GM12801 (cell line): ENCODE data around the gene CWC27.

Experiments used
- CTCF ChIP-seq: IDR thresholded peaks from one replicate; pipeline ENCODE4 v1.5.1; 2011; ENCODE audit warnings: control low read depth; ENCODE audit not compliant: insufficient read length; ENCODE audit errors: extremely low read depth

CWC27 gene

GRCh38 chr5:64947031-64947430 lies 178.3 kb downstream of the CWC27 start:
- no peak for TF ChIP-seq CTCF

DNA sequence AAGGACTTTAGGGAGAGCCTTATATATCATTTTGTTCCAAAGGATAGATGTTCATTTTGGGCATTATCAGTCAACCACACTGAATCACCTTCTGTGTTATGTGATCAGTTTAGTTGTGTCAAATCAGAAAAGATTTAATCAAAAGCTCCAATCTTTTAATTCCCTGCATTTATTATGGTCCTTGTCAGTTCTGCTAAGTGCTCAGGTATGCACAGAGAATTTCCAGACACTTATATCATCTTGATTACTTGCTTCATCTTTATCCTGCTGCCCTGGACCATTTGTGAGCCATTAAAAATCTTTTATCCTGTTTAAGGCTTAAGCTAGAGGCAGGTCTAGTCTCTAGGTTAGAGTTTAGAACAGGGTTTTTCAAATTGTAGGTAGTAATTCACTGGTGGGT lies 179.1 kb downstream of the CWC27 start:
- TF ChIP-seq CTCF = no peak

DNA sequence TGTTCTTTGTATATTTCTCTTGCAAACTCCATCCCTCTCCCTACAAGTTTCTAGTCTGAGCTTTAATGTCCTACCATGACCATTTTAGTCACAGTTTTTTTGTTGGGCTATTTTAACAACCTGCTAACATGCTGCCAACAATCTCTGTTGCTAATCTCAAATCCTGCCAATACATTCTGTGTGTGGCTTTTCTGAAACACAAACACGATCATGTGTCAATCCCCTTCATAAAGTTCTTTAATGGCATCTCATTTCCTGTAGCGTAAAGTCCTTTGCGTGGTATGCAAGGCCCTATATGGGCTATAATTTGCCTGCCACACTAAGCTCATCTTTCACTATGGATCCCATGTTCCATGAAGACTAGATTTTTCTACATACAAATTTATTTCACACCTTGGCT lies 180.6 kb downstream of the CWC27 start:
- no peak for TF ChIP-seq CTCF

GRCh38 chr5:64952951-64953673 lies 184.4 kb downstream of the CWC27 start:
- no peak for TF ChIP-seq CTCF

GRCh38 chr5:64954518-64954917 lies 185.8 kb downstream of the CWC27 start:
- TF ChIP-seq CTCF = no peak

- no peak for TF ChIP-seq CTCF
These were observed 190.1 kb downstream of the CWC27 start for GRCh38 chr5:64958757-64959391.

DNA sequence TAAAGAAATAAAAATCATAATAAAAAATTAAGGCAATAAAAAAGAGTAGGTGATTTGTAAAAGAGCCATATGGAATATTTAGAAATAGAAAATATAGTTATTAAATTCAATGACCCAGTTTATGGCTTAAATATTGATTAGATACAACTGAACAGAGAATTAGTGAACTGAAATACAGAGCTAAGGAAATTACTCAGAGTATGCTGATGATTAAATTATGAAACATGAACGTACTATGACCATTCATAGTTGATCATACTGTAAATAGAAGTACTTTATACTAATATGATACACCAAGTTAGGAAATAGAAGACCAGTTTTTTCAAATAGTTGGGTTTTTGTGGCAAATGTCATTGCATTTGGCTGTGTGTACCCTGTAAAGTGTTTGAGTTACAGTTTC lies 194.5 kb downstream of the CWC27 start:
- no peak for TF ChIP-seq CTCF
